Activated B cell treated with CpG ODN at 0.5 μM for 24 hours (primary cell): Measurements from ENCODE around the gene ZSCAN16. TPM values are rescaled to one million over a fixed set of nuclear protein-coding genes. Genes with fewer than 3 reads are reported as not detected.
A peak's percentile ranks its signal among the peaks of the same experiment; 100 is the strongest.

Source experiments
- ATAC-seq: fragments of 200-7000 bp; cut with Tn5 transposase; one replicate; pipeline ENCODE4 v1.10.0; 2021; ENCODE audit warnings: low read depth, mild to moderate bottlenecking, moderate library complexity
- CTCF ChIA-PET: fragments of 350-600 bp; sonication (Branson Sonifier 250); formaldehyde crosslinking; loops from one replicate; lab custom pipeline; 2021; ENCODE audit warnings: antibody characterized with exemption; lab: Charles Lee
- POLR2A ChIA-PET: fragments of 350-600 bp; sonication (Branson Sonifier 250); formaldehyde crosslinking; loops from one replicate; lab custom pipeline; 2021; ENCODE audit warnings: antibody characterized with exemption; lab: Charles Lee
- DNase-seq: peaks from one replicate; pipeline ENCODE4 v3.0.0; 2022
- H3K27ac Mint-ChIP-seq: one replicate; pipeline ENCODE4 v1.8.0; 2020; ENCODE audit warnings: mixed read lengths
- H3K27me3 Mint-ChIP-seq: one replicate; pipeline ENCODE4 v1.8.0; 2021; ENCODE audit warnings: mixed read lengths
- H3K36me3 Mint-ChIP-seq: one replicate; pipeline ENCODE4 v1.8.0; 2021; ENCODE audit warnings: low read depth, mixed read lengths
- H3K4me1 Mint-ChIP-seq: one replicate; pipeline ENCODE4 v1.8.0; 2021; ENCODE audit warnings: mixed read lengths
- H3K4me3 Mint-ChIP-seq: one replicate; pipeline ENCODE4 v1.8.0; 2020; ENCODE audit warnings: mild to moderate bottlenecking, mixed read lengths
- H3K9me3 Mint-ChIP-seq: one replicate; pipeline ENCODE4 v1.8.0; 2020; ENCODE audit warnings: mixed read lengths
- intact Hi-C: fragments of 100-400 bp; cut with micrococcal nuclease; formaldehyde crosslinking; loops from one replicate; pipeline ENCODE4 v1.15.1; 2024
- total RNA-seq: library from RNA; stranded (reverse); gene quantifications from 2 replicates; pipeline ENCODE4 v1.2.3, GENCODE V29; 2022
- TF ChIP-seq, protein P1 (sequence below): fragments of 200-600 bp; IDR thresholded peaks from one replicate; pipeline ENCODE4 v1.8.0; 2022; ENCODE audit warnings: antibody characterized with exemption, mild to moderate bottlenecking

Gene ZSCAN16
- total RNA-seq, 1 donor from 2014 or later, result 12.6 TPM

DNA sequence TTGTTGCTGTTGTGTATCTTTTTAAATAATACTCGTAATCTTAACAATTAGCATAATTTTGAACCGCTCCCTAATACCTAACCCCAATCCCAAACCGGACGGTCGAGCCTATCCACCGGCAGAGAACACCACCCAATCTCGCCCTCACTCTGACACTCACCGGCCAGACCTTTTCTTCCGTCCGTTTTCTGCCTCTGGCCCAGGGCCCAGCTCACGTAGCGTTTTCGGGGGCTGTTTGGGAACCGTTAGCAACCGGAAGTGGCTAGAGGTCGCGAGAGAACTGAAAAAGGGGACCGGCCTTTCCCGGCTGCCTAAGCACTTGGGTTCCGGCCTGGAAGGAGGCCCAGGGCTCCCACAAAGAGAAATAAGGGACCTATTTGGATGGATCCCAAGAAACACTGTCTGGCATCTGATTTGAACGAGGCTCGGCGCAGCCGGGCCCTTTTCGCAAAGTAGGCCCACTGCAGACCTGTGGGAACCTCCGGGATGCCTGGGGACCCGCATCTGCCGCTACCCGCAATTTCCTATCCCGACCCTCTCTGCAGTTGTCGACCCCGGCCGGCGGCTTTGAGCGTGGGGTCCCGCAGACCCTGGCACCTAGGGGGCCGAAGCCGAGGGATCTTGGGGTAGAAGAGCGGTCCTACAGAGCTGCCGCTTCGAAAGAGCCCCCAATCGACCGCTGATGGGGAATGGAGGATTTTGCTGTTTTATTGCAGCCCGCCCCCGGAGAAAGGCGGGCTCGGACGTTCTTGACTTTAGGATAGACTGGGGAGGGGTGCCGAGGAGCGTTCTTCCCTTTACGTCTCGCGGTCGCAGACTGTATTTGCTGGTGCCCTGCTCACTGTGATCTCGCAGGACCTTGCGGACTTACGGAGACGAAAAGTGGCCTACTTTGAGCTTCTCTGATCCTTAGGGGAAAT lies 12.4 kb downstream of the ZSCAN16 start:
- no peaks in the 10 kb centered on the region for H3K9me3 Mint-ChIP-seq
- peak; percentile 42 for ATAC-seq

DNA sequence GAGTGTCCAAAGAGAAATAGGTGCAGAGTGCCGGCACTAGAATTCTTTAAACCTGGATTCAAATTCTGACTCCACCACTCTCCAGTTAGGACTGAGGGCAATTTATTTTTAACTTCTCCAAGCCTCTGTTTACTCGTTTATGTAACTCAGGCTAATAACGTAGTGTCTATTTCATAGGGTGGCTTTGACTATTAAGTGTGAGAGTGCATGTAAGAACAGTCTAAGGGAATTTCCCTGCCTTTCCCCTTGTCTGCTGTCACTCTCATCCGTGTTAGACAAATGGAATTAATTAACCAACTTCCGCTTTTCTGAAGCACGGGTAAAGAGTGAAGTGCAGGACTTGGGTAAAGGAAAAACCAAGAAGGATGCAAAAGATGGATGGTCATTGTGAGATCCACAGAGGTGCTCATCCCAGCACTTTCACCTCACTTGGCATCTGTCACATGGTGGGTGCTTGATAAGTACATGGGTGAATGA lies 13.1 kb downstream of the ZSCAN16 start:
- peak overlapping the region; percentile 100 for H3K27ac Mint-ChIP-seq
- DNase-seq, result peak; percentile 38
- TF ChIP-seq, protein P1, sequence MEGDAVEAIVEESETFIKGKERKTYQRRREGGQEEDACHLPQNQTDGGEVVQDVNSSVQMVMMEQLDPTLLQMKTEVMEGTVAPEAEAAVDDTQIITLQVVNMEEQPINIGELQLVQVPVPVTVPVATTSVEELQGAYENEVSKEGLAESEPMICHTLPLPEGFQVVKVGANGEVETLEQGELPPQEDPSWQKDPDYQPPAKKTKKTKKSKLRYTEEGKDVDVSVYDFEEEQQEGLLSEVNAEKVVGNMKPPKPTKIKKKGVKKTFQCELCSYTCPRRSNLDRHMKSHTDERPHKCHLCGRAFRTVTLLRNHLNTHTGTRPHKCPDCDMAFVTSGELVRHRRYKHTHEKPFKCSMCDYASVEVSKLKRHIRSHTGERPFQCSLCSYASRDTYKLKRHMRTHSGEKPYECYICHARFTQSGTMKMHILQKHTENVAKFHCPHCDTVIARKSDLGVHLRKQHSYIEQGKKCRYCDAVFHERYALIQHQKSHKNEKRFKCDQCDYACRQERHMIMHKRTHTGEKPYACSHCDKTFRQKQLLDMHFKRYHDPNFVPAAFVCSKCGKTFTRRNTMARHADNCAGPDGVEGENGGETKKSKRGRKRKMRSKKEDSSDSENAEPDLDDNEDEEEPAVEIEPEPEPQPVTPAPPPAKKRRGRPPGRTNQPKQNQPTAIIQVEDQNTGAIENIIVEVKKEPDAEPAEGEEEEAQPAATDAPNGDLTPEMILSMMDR, result no peak
- ChIA-PET POLR2A (interaction anchor here (0.7 to 8.6 kb wide), 20 partner anchors 12 to 992 kb away, joined by 3 to 170 read pairs (median 5); partner anchors contain the start of genes ZKSCAN4, ZNF165, ZSCAN12 and ZSCAN16), CTCF (interaction anchor here (0.8 to 2.3 kb wide), 4 partner anchors 32 to 219 kb away, joined by 3 to 7 read pairs (median 4); partner anchors contain the start of gene ZKSCAN4)
- H3K27me3 Mint-ChIP-seq, result no peaks in the 10 kb centered on the region
- H3K4me3 Mint-ChIP-seq, result peak overlapping the region; percentile 98
- peaks cover 40% of the 10 kb centered on the region for H3K36me3 Mint-ChIP-seq
- intact Hi-C loops, result loop anchor here (1.0 to 10.0 kb wide), 12 partner anchors 23 to 1943 kb away; partner anchors contain the start of genes ABT1, ZSCAN26 and ZSCAN9
- H3K9me3 Mint-ChIP-seq, result no peaks in the 10 kb centered on the region
- peak; percentile 69 for ATAC-seq
- peaks cover 82% of the 10 kb centered on the region for H3K4me1 Mint-ChIP-seq

More for the DNA sequence above, 12.4 kb downstream of the ZSCAN16 start:
- Mint-ChIP-seq H3K27me3 (no peaks in the 10 kb centered on the region), H3K36me3 (peaks cover 38% of the 10 kb centered on the region), H3K4me3 (peak overlapping the region; percentile 98), H3K4me1 (peaks cover 76% of the 10 kb centered on the region), H3K27ac (peak overlapping the region; percentile 100)
- ChIA-PET CTCF (interaction anchor here (0.8 to 1.7 kb wide), 3 partner anchors 32 to 219 kb away, joined by 3 to 4 read pairs (median 3); partner anchors contain the start of gene ZKSCAN4), POLR2A (interaction anchor here (0.5 to 8.6 kb wide), 29 partner anchors 11 to 1060 kb away, joined by 3 to 170 read pairs (median 4); partner anchors contain the start of genes ZKSCAN4, ZNF165, ZSCAN12 and ZSCAN16)
- peak; percentile 69 for DNase-seq
- intact Hi-C loops, result loop anchor here (1.0 to 10.0 kb wide), 15 partner anchors 13 to 1942 kb away; partner anchors contain the start of genes ABT1, ZKSCAN4, ZSCAN12 and ZSCAN16
- TF ChIP-seq, protein P1, result no peak

DNA sequence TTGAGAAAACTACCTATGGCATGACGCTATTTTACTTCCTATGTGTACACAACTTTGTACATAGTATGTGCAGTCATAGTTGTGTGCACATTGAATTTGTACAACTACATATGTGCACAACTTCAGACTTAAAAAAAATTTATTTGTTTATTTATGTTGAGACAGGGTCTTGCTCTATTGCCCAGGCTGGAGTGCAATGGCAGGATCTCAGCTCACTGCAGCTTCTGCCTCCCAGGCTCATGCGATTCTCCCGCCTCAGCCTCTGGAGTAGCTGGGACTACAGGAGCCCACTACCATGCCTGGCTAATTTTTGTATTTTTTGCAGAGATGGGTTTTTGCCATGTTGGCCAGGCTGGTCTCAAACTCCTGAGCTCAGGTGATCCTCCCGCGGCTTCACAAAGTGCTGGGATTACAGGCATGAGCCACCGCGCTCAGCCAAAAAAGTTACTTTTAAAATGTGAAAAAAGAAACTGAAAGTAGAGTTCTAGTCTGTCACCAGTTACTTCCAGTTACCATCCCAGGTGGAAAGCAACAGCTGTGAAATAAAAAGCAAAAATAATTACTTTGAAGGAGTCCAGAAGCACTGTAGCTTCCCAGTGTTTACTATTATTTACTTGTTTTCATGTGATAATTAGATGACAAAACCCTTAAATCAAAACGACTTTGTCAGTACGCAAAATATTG lies 15.6 kb downstream of the ZSCAN16 start:
- ATAC-seq, result no peak
- H3K4me1 Mint-ChIP-seq, result peaks cover 78% of the 10 kb centered on the region
- intact Hi-C loops, result loop anchor here (5.0 to 10.0 kb wide), 3 partner anchors 303 to 1945 kb away; a partner anchor contains a TSS
- H3K4me3 Mint-ChIP-seq, result peak overlapping the region; percentile 78
- TF ChIP-seq, protein P1, result no peak
- DNase-seq, result no peak
- peaks cover 35% of the 10 kb centered on the region for H3K36me3 Mint-ChIP-seq
- ChIA-PET CTCF (interaction anchor here (0.9 to 4.4 kb wide), 4 partner anchors 35 to 243 kb away, joined by 3 to 23 read pairs (median 4); no protein-coding TSS in a partner anchor), POLR2A (interaction anchor here (0.7 to 8.6 kb wide), 9 partner anchors 14 to 210 kb away, joined by 5 to 170 read pairs (median 17); partner anchors contain the start of genes ZKSCAN3, ZKSCAN4, ZSCAN16 and ZSCAN26)
- H3K27ac Mint-ChIP-seq, result peak overlapping the region; percentile 79
- H3K27me3 Mint-ChIP-seq, result no peaks in the 10 kb centered on the region
- no peaks in the 10 kb centered on the region for H3K9me3 Mint-ChIP-seq

DNA sequence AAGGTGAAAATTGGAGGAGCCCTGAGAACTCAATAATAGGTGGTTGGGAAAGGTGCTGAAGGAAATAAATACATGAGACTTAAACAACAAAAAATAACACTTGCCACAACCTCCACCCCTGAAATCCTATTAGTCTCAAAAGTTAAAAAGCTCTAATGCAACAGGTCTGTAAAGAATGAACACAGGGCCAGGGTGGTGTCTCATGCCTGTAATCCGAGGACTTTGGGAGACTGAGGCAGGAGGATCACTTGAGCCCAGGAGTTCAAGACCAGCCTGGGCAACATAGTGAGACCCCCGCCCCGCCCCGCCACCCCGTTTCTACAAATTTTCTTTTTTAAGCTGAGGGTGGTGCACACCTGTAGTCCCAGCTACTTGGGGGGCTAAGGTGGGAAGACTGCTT lies 16.2 kb downstream of the ZSCAN16 start:
- TF ChIP-seq, protein P1, result no peak
- Mint-ChIP-seq H3K27me3 (no peaks in the 10 kb centered on the region), H3K9me3 (no peaks in the 10 kb centered on the region), H3K4me1 (peaks cover 76% of the 10 kb centered on the region), H3K27ac (peak overlapping the region; percentile 79), H3K4me3 (peak overlapping the region; percentile 78), H3K36me3 (peaks cover 42% of the 10 kb centered on the region)
- DNase-seq, result no peak
- intact Hi-C loops, result loop anchor here (1.0 kb wide), 5 partner anchors 16 to 453 kb away; partner anchors contain the start of genes ZKSCAN4, ZNF165, ZSCAN12 and ZSCAN16
- ChIA-PET CTCF (interaction anchor here (0.9 to 4.4 kb wide), 4 partner anchors 126 to 243 kb away, joined by 3 to 23 read pairs (median 5); partner anchors contain the start of gene ZSCAN26), POLR2A (interaction anchor here (0.6 to 8.6 kb wide), 17 partner anchors 13 to 330 kb away, joined by 3 to 170 read pairs (median 11); partner anchors contain the start of genes ZKSCAN3, ZKSCAN4, ZNF165 and ZSCAN16)
- no peak for ATAC-seq
